ENCODE results near the gene BCDIN3D.
"Not testable (repeated sequence)": the region's sequence is repeated elsewhere in the genome, so short reads cannot be mapped to it uniquely, and the experiment has no call there.

The BCDIN3D gene

DNA sequence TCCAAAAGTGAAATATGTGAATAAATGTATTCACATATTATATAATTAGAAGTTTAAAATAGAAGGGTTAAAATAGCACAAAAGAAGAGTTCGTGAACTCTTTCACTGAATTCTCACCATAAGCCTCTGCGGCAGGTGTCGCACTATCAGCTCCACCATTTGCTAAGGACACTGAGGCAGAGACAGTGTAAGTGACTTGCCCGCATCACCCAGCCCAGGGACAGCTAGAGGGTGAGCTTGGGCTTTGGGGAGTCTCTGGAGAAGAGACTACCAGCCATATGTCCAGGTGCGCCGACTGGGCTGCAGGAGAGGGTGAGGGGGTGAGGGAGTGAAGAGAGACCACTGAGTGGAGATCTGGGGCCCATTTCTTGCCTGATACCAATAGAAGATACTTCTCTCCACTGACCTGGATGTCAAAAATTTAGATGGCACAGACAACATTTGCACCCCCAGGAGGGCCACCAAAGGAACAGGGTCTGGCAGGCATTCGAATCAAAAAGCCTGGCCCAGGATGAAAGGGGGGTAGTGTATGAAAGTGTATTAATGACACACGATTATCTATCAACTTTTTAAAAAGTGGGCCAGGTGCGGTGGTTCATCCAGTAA lies 32.3 kb upstream of the BCDIN3D start:
- DNase-seq = no peak

- no peak for DNase-seq
These were observed 31.4 kb upstream of the BCDIN3D start for GRCh38 chr12:49874142-49874897.

DNA sequence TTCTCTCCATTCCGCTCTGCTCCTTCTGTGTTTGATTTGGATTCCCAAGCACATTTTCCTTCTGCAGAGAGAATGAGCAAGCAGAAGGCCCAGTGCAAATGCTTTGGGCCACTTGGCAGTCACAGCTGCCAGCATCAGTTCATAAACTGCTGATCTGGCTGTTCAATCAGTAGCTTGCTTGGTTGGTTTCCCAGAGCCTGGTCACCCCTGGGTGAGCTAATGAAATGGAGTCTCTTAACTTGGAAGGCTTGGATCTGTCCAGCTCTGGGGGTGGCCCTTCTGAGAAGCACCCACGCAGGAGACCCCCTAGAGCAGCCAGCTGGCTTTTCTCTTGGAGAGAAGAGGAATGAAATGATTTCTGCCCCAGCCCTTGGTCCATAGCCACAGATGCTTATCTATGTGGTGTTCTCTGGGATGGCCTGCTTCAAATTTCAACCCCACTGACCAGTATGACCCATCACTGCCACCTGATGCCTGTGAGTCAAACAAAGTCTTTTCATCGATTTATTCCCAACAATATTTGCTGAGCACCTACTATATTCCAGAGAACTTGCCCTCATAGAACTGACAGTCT lies 30.5 kb upstream of the BCDIN3D start:
- DNase-seq = no peak

DNA sequence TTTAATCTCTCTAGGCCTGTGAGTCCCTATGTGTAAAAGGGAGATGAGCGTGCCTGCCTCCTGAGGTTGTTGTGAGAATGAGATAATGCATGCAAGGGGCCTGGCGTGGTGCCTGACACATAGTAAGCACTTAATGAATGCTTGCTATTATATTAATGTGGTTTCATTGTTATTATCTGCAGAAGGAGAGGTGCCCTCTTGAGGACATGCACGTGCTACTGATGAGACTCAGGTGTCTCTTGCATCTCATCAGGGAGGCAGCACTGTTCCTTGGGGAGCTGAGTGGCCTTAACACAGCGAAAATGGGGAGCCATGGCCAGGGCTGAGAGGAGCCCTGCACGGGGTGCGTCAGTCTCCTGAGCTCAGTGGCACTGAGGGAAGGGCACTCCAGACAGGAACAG lies 29.9 kb upstream of the BCDIN3D start:
- DNase-seq = peak; percentile 23

- no peak for DNase-seq
These were observed 29.5 kb upstream of the BCDIN3D start for GRCh38 chr12:49872381-49872780.

DNA sequence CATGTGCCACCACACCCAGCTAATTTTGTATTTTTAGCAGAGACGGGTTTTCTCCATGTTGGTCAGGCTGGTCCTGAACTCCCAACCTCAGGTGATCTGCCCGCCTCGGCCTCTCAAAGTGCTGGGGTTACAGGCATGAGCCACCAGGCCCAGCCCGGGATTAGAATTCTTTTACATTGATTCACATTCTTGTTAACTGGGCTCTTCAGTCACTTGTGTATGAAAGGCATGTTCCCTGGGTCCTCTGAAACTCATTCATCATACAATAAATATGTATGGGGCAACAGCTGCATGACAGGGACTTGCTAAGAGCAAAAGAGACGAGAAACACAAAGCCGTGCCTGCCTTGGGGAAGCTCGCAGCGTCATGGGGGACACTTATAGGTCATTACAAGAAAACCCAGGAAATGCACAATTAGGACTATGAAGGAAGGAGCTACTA lies 28.9 kb upstream of the BCDIN3D start:
- not testable (repeated sequence) for DNase-seq

DNA sequence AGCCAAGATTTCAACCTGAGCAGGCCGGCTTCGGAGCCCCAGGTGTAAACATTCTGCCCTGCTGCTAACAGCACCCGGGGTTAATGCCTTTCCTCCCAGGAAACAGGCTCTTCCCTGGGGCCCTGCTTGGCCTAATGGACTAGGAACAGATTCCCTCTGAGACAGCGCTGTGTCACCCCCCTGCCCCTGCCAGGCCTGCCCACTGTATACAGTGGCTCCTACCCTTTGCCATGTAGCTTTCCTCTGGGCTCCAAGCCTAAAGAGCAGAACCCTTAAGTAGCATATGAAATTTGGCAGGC lies 28.3 kb upstream of the BCDIN3D start:
- DNase-seq = no peak

DNA sequence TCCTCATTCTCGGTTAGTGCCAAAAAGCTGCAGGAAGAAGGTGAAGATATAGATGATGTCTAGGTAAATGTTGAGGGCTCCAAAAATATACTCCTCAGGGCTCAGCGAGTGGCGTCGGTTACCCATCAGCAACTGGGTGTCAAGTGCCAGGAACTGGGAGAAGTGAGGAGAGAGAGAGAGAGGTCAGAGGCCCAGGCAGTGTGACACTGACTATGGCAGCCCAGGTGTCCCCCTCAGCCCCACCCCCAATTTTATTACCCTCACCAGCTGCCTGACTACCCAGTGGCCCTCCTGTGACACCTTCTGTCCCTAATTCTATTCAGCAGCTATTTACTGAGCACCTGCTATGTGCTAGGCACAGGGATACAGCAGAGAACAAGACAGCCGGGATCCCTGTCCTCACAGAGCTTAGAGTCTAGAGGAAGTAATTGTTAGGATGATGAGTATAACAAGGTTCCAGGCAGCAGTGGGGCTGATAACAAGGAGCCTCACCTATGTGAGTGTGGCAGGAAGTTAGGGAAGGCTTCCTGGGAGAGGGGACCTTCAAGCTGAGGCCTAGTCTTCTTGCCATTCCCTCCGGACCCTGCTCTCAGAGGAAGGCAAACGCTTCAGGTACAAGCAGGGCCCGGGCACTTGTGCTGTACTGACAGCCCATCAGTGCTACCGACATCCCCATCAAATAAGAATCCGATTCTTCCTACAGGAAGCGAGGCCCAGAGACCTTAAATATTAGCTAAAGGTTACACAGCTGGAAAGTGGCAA lies 27.8 kb upstream of the BCDIN3D start:
- no peak for DNase-seq

DNA sequence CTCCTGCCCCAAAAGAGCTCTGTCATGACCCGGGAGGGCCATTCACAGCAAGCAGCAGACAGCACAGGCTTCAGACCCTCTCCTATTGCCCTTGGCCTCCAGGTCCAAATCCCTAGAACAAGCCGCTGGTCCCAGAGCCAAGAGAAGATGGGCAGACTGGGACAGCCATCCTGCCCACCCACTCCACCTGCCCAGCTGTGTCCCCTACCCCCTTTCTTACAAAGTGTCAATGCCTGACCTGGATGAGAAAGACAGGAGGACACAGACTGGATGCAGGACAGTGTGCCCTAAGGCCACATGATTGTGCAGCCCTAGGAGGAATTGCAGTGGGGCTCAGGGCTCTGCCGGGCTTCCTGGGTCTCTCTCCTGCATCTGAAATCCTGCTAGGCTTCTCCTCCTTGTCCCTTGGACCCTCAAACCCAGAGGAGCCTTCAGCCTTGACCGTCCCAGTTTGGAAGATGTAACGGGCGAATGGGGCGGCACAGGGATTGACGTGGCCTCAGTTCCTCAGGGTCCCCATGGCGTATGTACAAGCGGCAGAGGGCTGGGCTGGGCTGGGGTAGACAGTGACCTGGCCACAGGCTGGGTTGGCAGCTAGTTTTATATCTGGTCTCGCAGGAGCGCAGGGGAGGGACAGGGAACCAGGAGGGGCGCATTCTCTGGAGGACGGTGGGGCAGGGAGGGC lies 27.1 kb upstream of the BCDIN3D start:
- no peak for DNase-seq

DNA sequence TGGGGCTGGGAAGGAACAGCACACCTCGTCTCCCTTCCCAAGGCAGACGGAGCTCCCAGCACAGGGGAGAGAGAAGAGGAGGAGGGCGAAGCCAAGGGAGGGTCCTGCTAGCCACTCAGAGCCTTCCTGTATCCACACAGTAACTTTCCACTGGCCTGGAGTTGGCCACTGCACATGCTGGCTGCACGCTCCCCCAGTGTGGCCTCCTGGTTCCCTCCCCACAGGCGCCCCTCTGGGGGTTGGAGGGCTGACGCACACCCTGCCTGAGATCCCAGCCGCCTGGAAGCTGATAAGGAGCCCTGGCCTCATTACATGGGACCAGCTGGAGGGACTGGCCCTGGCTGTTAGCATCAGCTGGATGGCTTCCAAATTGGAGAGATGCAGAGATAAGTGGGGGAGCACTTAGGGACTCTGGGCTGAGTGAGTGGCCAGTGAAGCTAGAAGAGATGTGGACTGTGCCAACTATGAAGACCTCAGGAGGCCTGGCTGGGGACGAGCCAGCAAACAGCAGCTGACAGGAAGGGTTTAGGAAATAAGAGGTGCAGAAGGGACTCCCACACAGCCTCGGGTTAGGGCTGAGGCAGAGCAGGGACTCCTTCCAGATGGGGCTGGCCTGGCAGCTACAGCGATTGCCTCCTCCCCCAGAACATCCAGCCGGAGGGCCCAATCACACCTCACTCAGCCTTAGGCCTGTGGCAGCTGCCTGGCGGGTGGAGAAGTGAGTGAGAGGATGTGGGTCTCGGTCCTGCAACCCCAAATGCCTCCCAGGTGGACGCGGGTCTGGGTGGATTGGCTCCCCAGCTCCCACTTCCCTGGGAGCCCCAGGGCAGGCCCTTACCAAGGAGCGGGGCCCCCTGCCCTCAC lies 26.3 kb upstream of the BCDIN3D start:
- DNase-seq = peak; percentile 91

DNA sequence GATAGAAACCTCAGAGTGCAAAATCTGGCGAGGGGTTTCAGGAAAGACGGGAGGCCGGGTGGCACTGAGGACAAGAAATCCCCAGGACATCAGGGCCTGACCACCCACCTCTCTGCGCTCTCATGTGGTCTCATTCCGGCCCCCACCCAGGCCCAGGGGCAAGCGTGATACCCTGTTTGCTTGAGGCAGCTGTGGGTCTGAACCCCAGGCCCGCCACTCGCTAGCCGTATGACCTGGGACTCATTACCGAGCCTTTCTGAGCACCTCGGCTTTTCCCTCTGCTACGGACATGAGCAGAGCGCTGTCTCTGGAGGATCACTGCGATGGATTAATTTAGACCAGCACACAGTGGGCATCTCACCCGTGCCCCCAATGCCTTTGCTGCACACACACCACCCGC lies 25.5 kb upstream of the BCDIN3D start:
- no peak for DNase-seq

GRCh38 chr12:49867570-49868341 lies 24.9 kb upstream of the BCDIN3D start:
- peak; percentile 76 for DNase-seq

DNA sequence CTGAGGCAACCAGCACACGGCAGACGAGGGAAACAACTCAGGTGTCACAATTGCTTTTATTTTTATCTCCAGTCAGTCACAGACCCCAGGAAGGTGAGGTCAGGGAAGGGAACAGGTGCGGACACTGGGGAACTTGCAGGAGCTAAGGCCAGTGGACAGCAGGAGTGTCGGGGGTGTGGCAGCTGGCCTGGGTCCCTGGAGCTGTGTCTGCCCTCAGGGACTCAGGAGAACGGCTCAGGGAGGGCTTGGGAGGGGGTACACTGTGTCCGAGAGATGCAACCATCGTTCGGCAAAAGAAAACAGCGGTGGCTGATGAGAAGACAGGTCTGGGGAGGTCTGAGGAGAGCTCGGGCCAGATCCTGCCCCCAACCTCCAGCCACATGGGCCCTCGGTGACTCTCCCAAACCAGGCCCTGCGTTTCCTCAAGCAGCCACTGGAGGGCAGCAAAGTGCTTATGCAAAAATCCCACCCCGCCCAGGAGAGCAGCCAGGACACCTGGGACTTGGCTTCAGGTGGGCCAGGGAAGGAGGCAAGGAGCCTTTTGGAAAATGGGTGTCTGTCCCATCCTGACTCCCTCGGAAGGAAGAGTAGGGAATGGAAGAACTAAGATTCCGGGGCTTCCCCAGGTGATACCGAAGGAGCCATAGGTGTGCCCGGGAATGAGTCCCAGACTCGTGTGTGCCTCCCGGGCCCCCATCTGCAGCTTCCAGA lies 24.1 kb upstream of the BCDIN3D start:
- peak; percentile 85 for DNase-seq

DNA sequence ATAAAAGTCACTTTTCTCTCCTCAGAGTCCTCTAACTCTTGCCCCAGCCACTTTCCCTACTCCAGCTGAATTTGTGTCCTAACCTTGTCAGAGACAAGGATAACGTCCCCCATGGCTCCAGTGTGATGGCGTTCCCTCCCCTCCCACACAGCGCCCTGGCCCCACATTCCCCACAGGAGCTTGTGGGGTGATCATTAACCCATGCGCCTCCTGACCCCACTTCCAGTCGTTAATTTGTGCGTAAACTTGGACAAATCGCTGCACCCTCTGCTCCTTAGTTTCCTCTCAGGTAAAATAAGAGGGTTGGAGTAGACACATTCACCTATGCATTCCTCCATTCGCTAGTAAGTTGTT lies 22.9 kb upstream of the BCDIN3D start:
- DNase-seq = no peak

DNA sequence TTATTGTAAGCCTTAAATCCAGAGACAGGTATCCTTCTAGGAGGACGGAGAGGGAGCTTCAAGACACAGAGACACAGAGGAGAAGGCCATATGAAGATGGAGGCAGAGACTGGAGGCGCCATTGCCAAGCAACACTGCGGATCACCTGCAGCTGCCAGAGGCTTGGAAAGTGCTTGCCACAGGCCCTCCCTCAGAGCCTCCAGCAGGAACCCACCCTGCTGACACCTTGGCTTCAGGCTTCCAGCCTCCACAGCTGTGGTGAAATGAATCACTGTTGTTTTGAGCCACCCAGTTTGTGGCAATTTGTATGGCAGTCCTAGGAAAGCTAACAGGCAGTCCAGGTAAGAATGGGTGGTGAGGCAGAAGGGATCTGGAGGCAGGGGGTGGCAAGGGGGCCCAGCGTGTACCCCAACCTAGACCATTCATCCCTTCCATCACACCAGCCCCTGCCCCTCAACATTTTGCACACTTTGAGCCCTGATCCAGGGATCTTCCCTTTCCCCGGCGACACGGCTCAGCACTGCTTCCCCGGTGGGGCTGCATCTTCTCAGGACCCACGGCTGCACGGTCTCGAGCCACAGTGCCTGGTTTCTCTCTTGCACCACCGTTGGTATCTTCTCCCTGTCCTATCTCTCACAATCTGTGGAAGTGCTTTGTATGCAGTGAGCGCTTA lies 22.3 kb upstream of the BCDIN3D start:
- no peak for DNase-seq

- DNase-seq = peak; percentile 69
These were observed 21.8 kb upstream of the BCDIN3D start for GRCh38 chr12:49864798-49865090.

DNA sequence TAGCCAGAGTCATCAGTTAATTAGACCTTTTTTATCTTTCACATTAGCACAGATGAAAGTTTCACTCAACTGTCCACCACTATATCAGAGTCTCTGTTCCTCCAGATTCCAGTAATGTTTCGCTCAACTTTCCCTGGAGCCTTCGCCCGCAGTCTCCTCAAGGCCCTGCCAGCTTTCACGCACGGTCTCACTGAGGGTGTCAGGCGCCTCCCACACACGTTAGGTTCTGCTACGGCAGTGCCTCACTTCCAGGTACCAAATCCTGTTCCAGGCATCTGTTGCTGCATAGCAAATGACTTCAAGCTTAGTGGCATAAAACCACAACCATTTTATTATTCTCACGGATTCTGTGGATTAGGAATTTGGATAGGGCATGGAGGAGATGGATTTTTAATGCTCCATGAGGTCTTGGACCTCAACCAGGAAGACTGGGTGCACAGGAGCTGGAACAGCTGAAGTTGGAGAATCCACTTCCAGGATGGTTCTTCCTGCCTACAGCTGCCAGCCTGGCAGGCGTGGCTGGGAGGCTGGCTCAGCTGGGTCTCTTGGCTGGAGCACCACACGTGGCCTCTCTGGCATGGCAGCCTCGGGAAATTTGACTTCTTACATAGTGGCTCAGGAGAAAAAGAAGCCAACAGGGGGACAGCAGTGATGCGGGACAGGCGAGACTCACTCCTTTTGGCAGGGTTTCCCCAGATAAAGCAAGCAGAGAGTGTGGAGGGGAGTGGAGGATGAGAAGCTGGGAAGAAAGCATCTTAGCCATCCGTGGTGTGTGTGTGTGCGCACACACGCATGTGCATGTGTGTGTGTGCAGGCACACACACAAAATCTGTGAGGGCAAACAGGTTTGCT lies 21.3 kb upstream of the BCDIN3D start:
- DNase-seq = peak; percentile 51

GRCh38 chr12:49860921-49861320 lies 18.0 kb upstream of the BCDIN3D start:
- DNase-seq = not testable (repeated sequence)

DNA sequence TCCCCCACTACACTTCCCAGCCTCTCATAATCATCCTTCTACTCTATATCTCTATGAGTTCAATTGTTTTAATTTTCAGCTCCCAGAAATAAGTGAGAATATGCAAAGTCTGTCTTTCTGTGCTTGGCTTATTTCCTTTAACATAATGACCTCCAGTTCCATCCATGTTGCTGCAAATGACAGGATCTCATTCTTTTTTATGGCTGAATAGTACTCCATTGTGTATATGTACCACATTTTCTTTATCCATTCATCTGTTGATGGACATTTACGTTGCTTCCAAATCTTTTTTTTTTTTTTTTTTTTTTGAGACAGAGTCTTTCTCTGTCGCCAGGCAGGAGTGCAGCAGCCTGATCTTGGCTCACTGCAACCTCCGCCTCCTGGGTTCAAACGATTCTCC lies 13.0 kb upstream of the BCDIN3D start:
- DNase-seq = not testable (repeated sequence)

All from NCI-H82 (cell line).